ENCODE results near the gene TRAF3IP1.

DNA sequence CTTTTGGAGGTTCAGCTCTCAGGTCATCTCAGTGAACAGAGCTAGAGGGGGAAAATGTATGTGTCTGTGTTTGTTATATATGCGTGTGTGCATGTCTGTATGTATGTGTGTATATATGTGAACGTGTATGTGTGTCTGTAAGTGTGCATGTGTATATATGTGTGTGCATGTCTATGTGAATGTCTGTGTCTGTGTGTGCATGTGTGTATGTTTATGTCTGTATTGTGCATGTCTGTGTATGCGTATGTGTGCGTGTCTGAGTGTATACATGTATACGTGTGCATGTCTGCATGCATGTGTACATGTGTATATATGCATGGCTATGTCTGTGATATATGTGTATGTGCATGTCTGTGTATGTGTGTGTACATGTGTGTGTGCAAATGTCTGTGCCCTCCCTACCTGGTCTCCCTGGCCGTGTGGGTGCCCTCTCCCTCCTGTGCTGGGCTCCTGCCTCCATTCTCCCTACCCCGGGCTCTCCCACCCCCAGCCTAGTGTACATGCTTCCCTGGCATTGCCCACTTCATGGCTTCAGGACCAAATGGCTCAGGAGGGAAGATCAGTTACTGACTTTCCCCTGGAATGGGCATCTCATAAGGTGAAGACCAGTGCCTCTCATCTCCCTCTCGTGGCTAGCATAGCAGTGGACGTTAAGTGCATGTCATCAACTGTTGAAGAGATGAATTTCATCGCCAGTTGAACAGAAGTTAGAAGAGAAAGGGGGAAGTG lies 49.9 kb downstream of the TRAF3IP1 start:
- TF ChIP-seq, protein P1, sequence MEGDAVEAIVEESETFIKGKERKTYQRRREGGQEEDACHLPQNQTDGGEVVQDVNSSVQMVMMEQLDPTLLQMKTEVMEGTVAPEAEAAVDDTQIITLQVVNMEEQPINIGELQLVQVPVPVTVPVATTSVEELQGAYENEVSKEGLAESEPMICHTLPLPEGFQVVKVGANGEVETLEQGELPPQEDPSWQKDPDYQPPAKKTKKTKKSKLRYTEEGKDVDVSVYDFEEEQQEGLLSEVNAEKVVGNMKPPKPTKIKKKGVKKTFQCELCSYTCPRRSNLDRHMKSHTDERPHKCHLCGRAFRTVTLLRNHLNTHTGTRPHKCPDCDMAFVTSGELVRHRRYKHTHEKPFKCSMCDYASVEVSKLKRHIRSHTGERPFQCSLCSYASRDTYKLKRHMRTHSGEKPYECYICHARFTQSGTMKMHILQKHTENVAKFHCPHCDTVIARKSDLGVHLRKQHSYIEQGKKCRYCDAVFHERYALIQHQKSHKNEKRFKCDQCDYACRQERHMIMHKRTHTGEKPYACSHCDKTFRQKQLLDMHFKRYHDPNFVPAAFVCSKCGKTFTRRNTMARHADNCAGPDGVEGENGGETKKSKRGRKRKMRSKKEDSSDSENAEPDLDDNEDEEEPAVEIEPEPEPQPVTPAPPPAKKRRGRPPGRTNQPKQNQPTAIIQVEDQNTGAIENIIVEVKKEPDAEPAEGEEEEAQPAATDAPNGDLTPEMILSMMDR (IDR thresholded peaks at IDR 0.05; ENCODE audit: low read depth, low read length): no peak
- no peak for TF ChIP-seq MYC (IDR thresholded peaks at IDR 0.05; ENCODE audit: low read depth, low read length)
- TF ChIP-seq POLR2A (IDR thresholded peaks at IDR 0.05; ENCODE audit: extremely low read depth, insufficient read length): no peak
- TF ChIP-seq, protein P2, sequence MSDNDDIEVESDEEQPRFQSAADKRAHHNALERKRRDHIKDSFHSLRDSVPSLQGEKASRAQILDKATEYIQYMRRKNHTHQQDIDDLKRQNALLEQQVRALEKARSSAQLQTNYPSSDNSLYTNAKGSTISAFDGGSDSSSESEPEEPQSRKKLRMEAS (IDR thresholded peaks at IDR 0.05; ENCODE audit: low read depth, low read length): no peak

Measured in NB4 (cell line).